ENCODE data around the gene EEPD1. TPM values are rescaled to one million over a fixed set of nuclear protein-coding genes. Genes with fewer than 3 reads are reported as not detected.
"Not testable (repeated sequence)": the region's sequence is repeated elsewhere in the genome, so short reads cannot be mapped to it uniquely, and the experiment has no call there.

The EEPD1 gene
- total RNA-seq, 1 experiment from 2014 or later, result 7.8 TPM

GRCh38 chr7:36152756-36153570, at the start of gene EEPD1 (continued):
- no peak for TF ChIP-seq E2F1 (CRISPR knock-in tag; IDR thresholded peaks at IDR 0.05)

- TF ChIP-seq GTF2I (CRISPR knock-in tag; conservative IDR thresholded peaks at IDR 0.05), result no peak
- TF ChIP-seq ATF1 (CRISPR knock-in tag; IDR thresholded peaks at IDR 0.05), result no peak
- no peak for TF ChIP-seq PRRX2 (CRISPR knock-in tag; IDR thresholded peaks at IDR 0.05)
- TF ChIP-seq ETV6 (CRISPR knock-in tag; IDR thresholded peaks at IDR 0.05), result no peak
- TF ChIP-seq PRDM15 (CRISPR knock-in tag; IDR thresholded peaks at IDR 0.05), result no peak
- no peak for TF ChIP-seq OVOL2 (CRISPR knock-in tag; IDR thresholded peaks at IDR 0.05; ENCODE audit: borderline replicate concordance)
- no peak for TF ChIP-seq ZNF219 (CRISPR knock-in tag; IDR thresholded peaks at IDR 0.05; ENCODE audit: borderline replicate concordance)
- no peak for TF ChIP-seq ZNF232 (CRISPR knock-in tag; IDR thresholded peaks at IDR 0.05)
- TF ChIP-seq E2F5 (CRISPR knock-in tag; IDR thresholded peaks at IDR 0.05), result no peak
- 0 out of 2 replicates have a peak, but pooled peaks cover 2% of the 10 kb centered on the region for H3K36me3 Mint-ChIP-seq
- no peaks in the 10 kb centered on the region; the same call in 1 of the 2 replicates for H3K27me3 Mint-ChIP-seq (ENCODE audit: low read depth)
- H3K4me3 Mint-ChIP-seq, result no peak overlapping the region
- peaks cover 1% of the 10 kb centered on the region for H3K4me1 Mint-ChIP-seq
- H3K27ac Mint-ChIP-seq, result no peak overlapping the region
- ATAC-seq (no peak), DNase-seq (ENCODE audit: low spot score) (no peak)
- CTCF ChIA-PET, result interaction anchor here (1.2 kb wide), 1 partner anchor 12 kb away, joined by 4 read pairs; no protein-coding TSS in a partner anchor
- POLR2A ChIA-PET, result no interaction called here
- peaks cover 18% of the 10 kb centered on the region for H3K9me3 Mint-ChIP-seq
Measured at GRCh38 chr7:36103837-36104561, 49.1 kb upstream of the EEPD1 start.

GRCh38 chr7:36106972-36107908, 45.8 kb upstream of the EEPD1 start:
- CTCF ChIA-PET, H3K27ac Mint-ChIP-seq, POLR2A ChIA-PET: not testable (repeated sequence)

More at GRCh38 chr7:36106972-36107908, 45.8 kb upstream of the EEPD1 start:
- H3K36me3 Mint-ChIP-seq; ATAC-seq; H3K27me3 Mint-ChIP-seq (ENCODE audit: low read depth); H3K4me1 Mint-ChIP-seq; H3K9me3 Mint-ChIP-seq; DNase-seq (ENCODE audit: low spot score); H3K4me3 Mint-ChIP-seq: not testable (repeated sequence)
- 0 out of 2 replicates have a peak, but pooled peaks have one; percentile 32 for TF ChIP-seq GABPB1 (CRISPR knock-in tag; IDR thresholded peaks at IDR 0.05)
